ENCODE measurements around the gene ZEB2. TPM values are rescaled to one million over a fixed set of nuclear protein-coding genes. Genes with fewer than 3 reads are reported as not detected.

ZEB2 gene
- polyA plus RNA-seq, 2 of the 4 experiments (the other 2 are of a cell fraction), result 4.2 to 7.0 TPM

GRCh38 chr2:144447535-144447934 lies 72.4 kb downstream of the ZEB2 start:
- CTCF ChIA-PET, result interaction anchor here (1.2 kb wide), 1 partner anchor 18 kb away, joined by 3 read pairs; no protein-coding TSS in a partner anchor
- H3K4me3 ChIP-seq, result no peak overlapping the region
- WGBS (ENCODE audit: missing lambda C conversion rate), result 81% methylated on average over 4 of the region's 4 CpGs
- no peaks in the 10 kb centered on the region for H3K9me3 ChIP-seq
- peaks cover 6% of the 10 kb centered on the region; the same call in 1 of the 3 replicates for H3K4me1 ChIP-seq
- no peak overlapping the region for H3K4me2 ChIP-seq
- FAIRE-seq (no peak), ATAC-seq (no peak), DNase-seq (ENCODE audit: low read depth in 1 of 2, low spot score in 1 of 2) (no peak)
- H3K27ac ChIP-seq, result no peak overlapping the region
- POLR2A ChIA-PET, result no interaction called here
- TF ChIP-seq ESRRA (IDR thresholded peaks at IDR 0.05; ENCODE audit: borderline replicate concordance, low read length) (no peak), EHF (CRISPR knock-in tag; IDR thresholded peaks at IDR 0.05) (no peak), PHF8 (IDR thresholded peaks at IDR 0.05; ENCODE audit: borderline replicate concordance, low read depth) (no peak), TP53 (CRISPR knock-in tag; IDR thresholded peaks at IDR 0.05) (no peak), POLR2AphosphoS2 (conservative IDR thresholded peaks at IDR 0.05; ENCODE audit: low read length) (no peak), ELK1 (IDR thresholded peaks at IDR 0.05; ENCODE audit: low read depth, low read length) (no peak), HOXB5 (CRISPR knock-in tag; IDR thresholded peaks at IDR 0.05) (no peak), JUN (IDR thresholded peaks at IDR 0.05) (no peak), NPAS2 (CRISPR knock-in tag; IDR thresholded peaks at IDR 0.05; ENCODE audit: borderline replicate concordance) (no peak), ZFP36 (IDR thresholded peaks at IDR 0.05; ENCODE audit: borderline replicate concordance, partially characterized antibody) (no peak), CBX2 (IDR thresholded peaks at IDR 0.05; ENCODE audit: borderline replicate concordance, low read depth) (no peak), HES2 (IDR thresholded peaks at IDR 0.05) (no peak)
- TF ChIP-seq, protein P1, sequence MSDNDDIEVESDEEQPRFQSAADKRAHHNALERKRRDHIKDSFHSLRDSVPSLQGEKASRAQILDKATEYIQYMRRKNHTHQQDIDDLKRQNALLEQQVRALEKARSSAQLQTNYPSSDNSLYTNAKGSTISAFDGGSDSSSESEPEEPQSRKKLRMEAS (IDR thresholded peaks at IDR 0.05), result no peak
- TF ChIP-seq, protein P2, sequence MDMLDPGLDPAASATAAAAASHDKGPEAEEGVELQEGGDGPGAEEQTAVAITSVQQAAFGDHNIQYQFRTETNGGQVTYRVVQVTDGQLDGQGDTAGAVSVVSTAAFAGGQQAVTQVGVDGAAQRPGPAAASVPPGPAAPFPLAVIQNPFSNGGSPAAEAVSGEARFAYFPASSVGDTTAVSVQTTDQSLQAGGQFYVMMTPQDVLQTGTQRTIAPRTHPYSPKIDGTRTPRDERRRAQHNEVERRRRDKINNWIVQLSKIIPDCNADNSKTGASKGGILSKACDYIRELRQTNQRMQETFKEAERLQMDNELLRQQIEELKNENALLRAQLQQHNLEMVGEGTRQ (IDR thresholded peaks at IDR 0.05), result no peak

DNA sequence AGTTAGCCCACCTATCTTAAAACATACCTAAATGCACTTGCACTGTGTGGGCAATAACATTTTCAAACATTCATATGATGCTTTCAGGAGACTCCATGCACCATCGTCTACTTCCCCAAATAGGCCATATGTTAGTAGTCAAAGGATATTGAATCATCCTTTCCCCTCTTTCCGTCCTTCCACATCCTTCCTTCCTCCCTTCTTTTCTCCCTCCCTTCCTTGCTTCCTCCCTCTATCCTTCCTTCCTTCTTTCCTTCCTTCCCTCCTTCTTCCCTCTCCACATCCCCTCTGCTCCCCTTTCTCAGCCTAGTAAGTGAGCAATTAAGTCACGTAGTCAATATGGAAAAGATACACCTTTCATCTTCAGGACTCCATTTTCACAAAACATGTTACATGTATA lies 73.8 kb downstream of the ZEB2 start:
- DNase-seq (ENCODE audit: low read depth in 1 of 2, low spot score in 1 of 2) (no peak), ATAC-seq (no peak), FAIRE-seq (no peak)
- ChIA-PET POLR2A (no interaction called here), CTCF (no interaction called here)
- Histone ChIP-seq H3K9me3 (no peaks in the 10 kb centered on the region), H3K4me2 (no peak overlapping the region), H3K4me3 (no peak overlapping the region), H3K27ac (no peak overlapping the region), H3K4me1 (peaks cover 9% of the 10 kb centered on the region; the same call in 2 of the 3 replicates)
- no peak for TF ChIP-seq NFE2L2 (conservative IDR thresholded peaks at IDR 0.05; ENCODE audit: low read length)
- no peak for TF ChIP-seq CBX2 (IDR thresholded peaks at IDR 0.05; ENCODE audit: borderline replicate concordance, low read depth)
- no peak for TF ChIP-seq PHF8 (IDR thresholded peaks at IDR 0.05; ENCODE audit: borderline replicate concordance, low read depth)
- no peak for TF ChIP-seq RCOR1 (IDR thresholded peaks at IDR 0.05; ENCODE audit: low read depth, low read length)
- TF ChIP-seq NR3C1 (IDR thresholded peaks at IDR 0.05), result no peak
- no peak for TF ChIP-seq POLR2AphosphoS2 (conservative IDR thresholded peaks at IDR 0.05; ENCODE audit: low read length)
- TF ChIP-seq HMGXB4 (CRISPR knock-in tag; IDR thresholded peaks at IDR 0.05; ENCODE audit: borderline replicate concordance), result no peak
- TF ChIP-seq, protein P3, sequence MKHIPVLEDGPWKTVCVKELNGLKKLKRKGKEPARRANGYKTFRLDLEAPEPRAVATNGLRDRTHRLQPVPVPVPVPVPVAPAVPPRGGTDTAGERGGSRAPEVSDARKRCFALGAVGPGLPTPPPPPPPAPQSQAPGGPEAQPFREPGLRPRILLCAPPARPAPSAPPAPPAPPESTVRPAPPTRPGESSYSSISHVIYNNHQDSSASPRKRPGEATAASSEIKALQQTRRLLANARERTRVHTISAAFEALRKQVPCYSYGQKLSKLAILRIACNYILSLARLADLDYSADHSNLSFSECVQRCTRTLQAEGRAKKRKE (CRISPR knock-in tag; IDR thresholded peaks at IDR 0.05; ENCODE audit: low read depth), result no peak
- TF ChIP-seq HOXA7 (CRISPR knock-in tag; IDR thresholded peaks at IDR 0.05), result no peak
- TF ChIP-seq EHMT2 (IDR thresholded peaks at IDR 0.05; ENCODE audit: low read depth), result no peak
- no peak for TF ChIP-seq MAZ (IDR thresholded peaks at IDR 0.05; ENCODE audit: borderline replicate concordance, low read depth, low read length)
- no peak for TF ChIP-seq MAFK (IDR thresholded peaks at IDR 0.05; ENCODE audit: partially characterized antibody)
- no peak for TF ChIP-seq CHD2 (IDR thresholded peaks at IDR 0.05; ENCODE audit: low read length, partially characterized antibody)
- TF ChIP-seq ESRRA (IDR thresholded peaks at IDR 0.05; ENCODE audit: borderline replicate concordance, low read length), result no peak
- TF ChIP-seq HOXB5 (CRISPR knock-in tag; IDR thresholded peaks at IDR 0.05), result no peak
- 96% methylated on average over 3 of the region's 3 CpGs for WGBS (ENCODE audit: missing lambda C conversion rate)
